Right cardiac atrium (tissue), 5 donors: ENCODE results near the gene VOPP1. TPM values are rescaled to one million over a fixed set of nuclear protein-coding genes. Genes with fewer than 3 reads are reported as not detected.
"Not testable (repeated sequence)": the region's sequence is repeated elsewhere in the genome, so short reads cannot be mapped to it uniquely, and the experiment has no call there.

ENCODE experiments used
- ATAC-seq, 2 donors: fragments of 200-7000 bp; cut with Tn5 transposase; one replicate each; pipeline versions ENCODE4 v1.8.0 to v1.9.1; 2020; ENCODE audit warnings: moderate library complexity in 2 of 2, mild to moderate bottlenecking in 1 of 2
- DNase-seq, 3 donors: peaks; one replicate each; pipeline ENCODE4 v3.0.0-alpha.2; 2020
- H3K27ac ChIP-seq: one replicate; pipeline ENCODE4 v1.5.1; 2013; ENCODE audit warnings: mild to moderate bottlenecking, low read length, control low read depth, moderate library complexity
- H3K27me3 ChIP-seq: one replicate; pipeline ENCODE4 v1.6.1; 2013; ENCODE audit not compliant: control insufficient read depth, insufficient read depth
- H3K4me1 ChIP-seq: one replicate; pipeline ENCODE4 v1.6.1; 2013; ENCODE audit warnings: low read length; ENCODE audit not compliant: control insufficient read depth, insufficient read depth
- H3K4me3 ChIP-seq: one replicate; pipeline ENCODE4 v1.5.1; 2013; ENCODE audit warnings: low read length, control low read depth
- H3K9me3 ChIP-seq: one replicate; pipeline ENCODE4 v1.6.1; 2013; ENCODE audit warnings: low read length; ENCODE audit not compliant: control insufficient read depth
- WGBS: extraction: QIAGEN DNeasy Blood & Tissue Kit; methylation state at CpG from one replicate; pipeline ENCODE4 v1.1.7; 2013; 5-methylcytosine and 5-hydroxymethylcytosine counted together
- intact Hi-C, 4 donors: fragments of 100-400 bp; cut with DNase I; formaldehyde crosslinking; loops; one replicate each; pipeline versions ENCODE4 v1.11.0 to v1.14.0; 2022 to 2023
- polyA plus RNA-seq: library from polyadenylated mRNA; stranded (reverse); fragments of 200-250 nt; gene quantifications from one replicate; pipeline ENCODE4 v1.2.3, GENCODE V29; 2013
- total RNA-seq, 4 donors: library from RNA; stranded (reverse); fragmentation: NEBNext Ultra II Directional; extraction: Animal tissue kit (Norgen Biotek cat#: 25700); gene quantifications; one replicate each; pipeline ENCODE4 v1.2.1, GENCODE V29; 2021
- donor health status: healthy with polysubstance abuse.
- donor health status: DM: no; HTN: yes; CAD: no.
- donor health status: DM: no; HTN: no; CAD: no.
- donor health status: DM: no; HTN: yes; CAD: no; lungs with severe emphysema.
- donor health status: DM: yes; HTN: yes; CAD: no.

Gene VOPP1
- total and polyA plus RNA-seq, 5 donors: 12.7 to 21.8 (median 20.7) TPM

DNA sequence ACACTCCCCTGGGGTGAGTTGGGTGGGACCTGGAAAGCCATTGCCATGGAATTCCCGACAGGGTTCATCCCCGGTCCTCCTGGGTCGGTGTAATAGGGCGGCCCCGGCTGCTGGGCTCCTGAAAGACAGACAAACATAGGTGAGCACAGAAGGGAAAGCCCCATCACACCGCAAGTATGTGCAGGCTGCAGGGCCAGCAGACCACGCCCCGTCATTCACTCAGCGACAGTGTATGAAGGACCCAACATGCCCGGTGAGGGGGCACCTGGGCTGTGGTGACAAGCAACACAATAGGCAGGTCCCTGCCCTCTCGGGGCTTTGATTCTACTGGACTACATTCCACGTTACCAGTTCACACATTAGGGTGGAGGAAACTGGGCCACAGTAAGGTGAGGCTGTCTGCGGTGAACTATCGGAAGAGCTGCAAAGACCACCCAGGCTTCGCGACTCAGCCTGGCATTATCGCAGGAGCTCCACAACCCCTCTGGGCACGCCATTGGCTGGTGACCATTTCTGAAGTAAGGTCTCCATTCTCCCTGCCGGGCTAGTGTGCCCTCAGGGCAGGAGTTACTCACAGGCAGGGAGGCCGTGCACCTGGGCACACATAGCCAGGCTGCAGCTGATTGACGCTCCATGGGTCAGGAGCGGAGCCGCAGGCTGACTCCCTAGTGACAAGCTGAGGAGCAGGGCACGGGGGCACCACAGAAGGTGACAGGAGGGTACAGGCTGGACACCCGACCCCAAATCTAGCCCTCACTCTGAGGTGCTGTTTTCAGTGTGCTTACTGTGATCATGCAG lies 99.2 kb downstream of the VOPP1 start:
- H3K4me1 ChIP-seq: no peaks in the 10 kb centered on the region
- no peak for ATAC-seq
- WGBS: 93% methylated on average over 25 of the region's 25 CpGs

DNA sequence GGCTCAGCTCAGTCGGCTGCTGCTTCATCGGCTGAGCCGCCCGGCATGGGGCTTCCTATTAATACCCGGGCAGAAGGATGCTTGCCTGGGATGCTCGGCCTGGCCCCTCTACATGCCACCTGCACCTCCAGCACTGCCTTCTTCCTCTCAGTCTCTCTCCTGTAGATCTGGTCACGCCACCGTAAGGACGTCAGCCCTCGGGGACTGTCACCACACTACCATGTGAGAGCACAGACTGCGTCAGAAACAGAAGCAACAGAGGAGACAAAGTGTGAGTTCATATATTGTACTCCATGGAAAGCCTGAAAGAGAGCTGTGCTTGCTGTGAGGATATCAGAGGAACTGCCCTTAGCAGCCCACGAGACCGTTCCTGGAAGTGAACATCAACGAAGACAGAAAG lies 99.9 kb downstream of the VOPP1 start:
- 97% methylated on average over 6 of the region's 14 CpGs for WGBS
- H3K27ac ChIP-seq, H3K4me3 ChIP-seq, DNase-seq, H3K4me1 ChIP-seq, intact Hi-C loops, H3K9me3 ChIP-seq, H3K27me3 ChIP-seq, ATAC-seq: not testable (repeated sequence)

More for the DNA sequence above, 99.2 kb downstream of the VOPP1 start:
- Histone ChIP-seq H3K27ac (no peak overlapping the region), H3K4me3 (no peak overlapping the region), H3K9me3 (no peaks in the 10 kb centered on the region), H3K27me3 (no peaks in the 10 kb centered on the region)
- intact Hi-C loops: no loop called here
- peak in 1 of 3 donors; percentile 32 for DNase-seq

DNA sequence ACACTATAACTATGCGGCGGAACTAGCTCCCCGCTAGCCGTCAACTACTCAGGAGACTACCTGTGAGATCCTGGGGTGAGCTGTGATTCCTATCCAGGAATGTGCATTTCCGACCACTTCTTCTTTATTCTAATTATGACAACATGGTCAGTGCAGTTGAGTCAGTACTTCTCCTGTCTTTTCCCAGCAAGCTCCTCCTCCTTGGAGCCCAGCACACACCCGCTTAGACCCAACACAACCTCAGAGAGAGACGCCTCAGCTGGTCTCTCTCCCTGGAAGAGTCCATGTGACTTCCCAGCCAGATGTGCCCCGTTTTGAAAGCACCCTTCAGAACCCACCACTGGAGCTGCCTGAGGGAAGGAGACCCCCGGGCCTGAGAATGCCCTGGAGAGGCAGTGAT lies 100.7 kb downstream of the VOPP1 start:
- H3K4me3 ChIP-seq, H3K4me1 ChIP-seq, H3K27me3 ChIP-seq, DNase-seq, H3K9me3 ChIP-seq, intact Hi-C loops, ATAC-seq, H3K27ac ChIP-seq: not testable (repeated sequence)
- WGBS: 94% methylated on average over 6 of the region's 9 CpGs

DNA sequence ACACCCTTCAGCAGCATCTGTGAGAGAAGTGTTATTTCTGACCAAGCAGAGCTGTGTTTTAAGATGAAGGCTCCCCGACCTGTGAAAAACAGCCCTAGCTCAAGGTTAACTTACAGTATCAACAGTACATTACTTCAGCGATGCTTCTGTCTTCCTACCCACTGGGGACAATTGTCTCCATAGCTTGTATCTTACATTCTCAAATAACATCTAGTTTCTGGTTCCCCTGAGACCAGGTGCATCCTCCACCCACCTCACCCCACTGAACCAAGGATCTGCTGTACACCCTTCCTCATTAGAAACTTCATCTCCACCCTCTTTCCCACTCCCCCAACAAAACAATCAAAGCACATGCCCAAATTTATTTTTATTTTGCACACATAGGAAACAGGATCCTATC lies 102.0 kb downstream of the VOPP1 start:
- H3K4me3 ChIP-seq: no peak overlapping the region
- no peaks in the 10 kb centered on the region for H3K4me1 ChIP-seq
- DNase-seq: no peak
- 76% methylated on average over 2 of the region's 2 CpGs for WGBS
- ATAC-seq: no peak
- H3K27ac ChIP-seq: no peak overlapping the region
- H3K27me3 ChIP-seq: no peaks in the 10 kb centered on the region
- intact Hi-C loops: no loop called here
- H3K9me3 ChIP-seq: no peaks in the 10 kb centered on the region

DNA sequence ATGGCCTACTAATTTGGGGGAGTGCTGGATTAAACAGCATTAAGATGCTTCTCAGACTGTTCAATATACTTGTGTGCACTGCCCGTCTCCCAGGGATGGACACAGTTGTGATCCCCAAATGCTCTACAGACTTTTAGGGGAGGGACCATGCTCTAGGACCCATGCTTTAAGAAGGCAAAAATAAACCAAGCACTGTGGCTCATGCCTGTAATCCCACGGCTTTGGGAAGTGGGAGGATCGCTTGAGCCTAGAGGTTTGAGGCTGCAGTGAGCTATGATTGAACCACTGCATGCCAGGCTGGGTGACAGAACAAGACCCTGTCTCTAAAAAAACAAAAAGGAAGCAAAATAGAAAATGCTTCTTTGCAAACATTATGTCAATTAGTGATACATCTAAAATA lies 102.6 kb downstream of the VOPP1 start:
- no peak for DNase-seq
- H3K27ac ChIP-seq: no peak overlapping the region

DNA sequence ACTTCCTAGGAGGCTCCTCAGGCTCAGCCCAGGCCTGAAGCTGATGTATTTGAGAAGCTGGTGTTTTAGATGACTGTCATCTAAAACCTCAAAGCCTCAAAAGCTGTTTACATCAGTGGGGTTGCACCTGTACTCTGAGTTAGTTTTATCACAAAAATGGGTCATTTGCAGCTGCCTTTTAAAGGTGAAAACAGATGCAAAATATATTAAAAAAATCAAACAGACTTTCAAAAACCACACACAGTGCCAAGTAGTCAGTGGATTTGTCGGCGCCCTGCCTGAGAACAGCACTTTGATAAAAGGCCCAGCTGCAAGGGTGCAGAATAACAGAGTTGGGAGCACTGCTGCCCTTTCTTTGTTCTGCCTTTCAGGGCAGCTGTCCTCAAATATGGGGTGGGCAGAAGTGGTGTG lies 103.0 kb downstream of the VOPP1 start:
- no peaks in the 10 kb centered on the region for H3K9me3 ChIP-seq
- H3K4me3 ChIP-seq: no peak overlapping the region
- no peaks in the 10 kb centered on the region for H3K27me3 ChIP-seq
- H3K27ac ChIP-seq: no peak overlapping the region
- intact Hi-C loops: no loop called here
- DNase-seq (no peak), ATAC-seq (no peak)
- WGBS: 68% methylated on average over 2 of the region's 2 CpGs
- no peaks in the 10 kb centered on the region for H3K4me1 ChIP-seq

More for the DNA sequence above, 102.6 kb downstream of the VOPP1 start:
- H3K4me3 ChIP-seq: no peak overlapping the region
- intact Hi-C loops: no loop called here
- no peak for ATAC-seq
- no peaks in the 10 kb centered on the region for H3K9me3 ChIP-seq
- H3K27me3 ChIP-seq: no peaks in the 10 kb centered on the region
- H3K4me1 ChIP-seq: no peaks in the 10 kb centered on the region
- WGBS: 75% methylated on average over 3 of the region's 3 CpGs

DNA sequence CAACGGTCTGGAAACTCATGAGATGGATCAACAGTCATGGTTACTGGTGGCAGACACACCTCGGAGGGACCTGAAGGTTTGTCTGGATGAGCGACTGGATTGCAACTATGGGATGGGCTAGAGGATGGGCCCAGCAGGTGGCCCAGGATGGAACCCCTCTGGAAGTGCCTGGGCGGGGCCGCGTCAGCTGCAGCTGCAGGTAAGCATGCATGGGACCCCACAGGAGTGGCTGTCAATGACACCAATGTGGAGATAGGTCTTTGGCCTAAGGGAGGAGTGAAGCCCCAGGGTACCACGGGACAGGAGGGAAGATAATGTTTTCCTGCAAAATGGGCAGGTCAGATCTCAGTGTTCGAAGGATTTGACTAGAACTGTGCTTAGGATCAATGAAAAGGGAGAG lies 103.8 kb downstream of the VOPP1 start:
- no peak overlapping the region for H3K27ac ChIP-seq
- DNase-seq (peak in 1 of 3 donors; percentile 43), ATAC-seq (no peak)
- H3K9me3 ChIP-seq: no peaks in the 10 kb centered on the region
- no peaks in the 10 kb centered on the region for H3K4me1 ChIP-seq
- H3K4me3 ChIP-seq: no peak overlapping the region
- WGBS: 97% methylated on average over 8 of the region's 8 CpGs
- intact Hi-C loops: no loop called here
- no peaks in the 10 kb centered on the region for H3K27me3 ChIP-seq

DNA sequence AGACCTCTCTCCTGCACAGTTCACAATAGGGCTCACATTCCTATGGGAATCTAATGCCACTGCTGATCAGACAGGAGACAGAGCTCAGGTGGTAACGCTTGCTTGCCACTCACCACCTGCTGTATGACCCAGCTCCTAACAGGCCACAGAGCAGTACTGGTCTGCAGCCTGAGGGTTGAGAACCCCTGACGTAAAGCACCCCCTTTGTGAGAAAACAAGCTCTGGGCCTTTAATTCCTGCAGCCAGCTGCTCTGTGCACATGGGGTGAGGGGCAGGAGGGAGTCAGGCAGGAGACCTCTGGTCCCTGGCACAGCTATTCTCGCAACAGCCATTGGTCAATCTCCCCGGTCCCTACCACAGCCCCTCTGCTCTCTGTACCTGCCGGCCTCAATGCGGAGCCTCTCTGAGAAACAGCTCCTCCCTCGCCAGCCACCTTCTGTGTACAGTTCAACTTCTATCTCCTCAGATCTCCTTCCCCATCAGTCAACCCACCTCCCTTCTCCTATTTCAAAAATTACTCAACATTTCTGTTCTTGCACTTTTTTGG lies 105.2 kb downstream of the VOPP1 start:
- no peaks in the 10 kb centered on the region for H3K27me3 ChIP-seq
- intact Hi-C loops: no loop called here
- H3K27ac ChIP-seq: no peak overlapping the region
- WGBS: 96% methylated on average over 7 of the region's 7 CpGs
- no peaks in the 10 kb centered on the region for H3K9me3 ChIP-seq
- no peak overlapping the region for H3K4me3 ChIP-seq
- DNase-seq: no peak
- no peak for ATAC-seq
- H3K4me1 ChIP-seq: no peaks in the 10 kb centered on the region

DNA sequence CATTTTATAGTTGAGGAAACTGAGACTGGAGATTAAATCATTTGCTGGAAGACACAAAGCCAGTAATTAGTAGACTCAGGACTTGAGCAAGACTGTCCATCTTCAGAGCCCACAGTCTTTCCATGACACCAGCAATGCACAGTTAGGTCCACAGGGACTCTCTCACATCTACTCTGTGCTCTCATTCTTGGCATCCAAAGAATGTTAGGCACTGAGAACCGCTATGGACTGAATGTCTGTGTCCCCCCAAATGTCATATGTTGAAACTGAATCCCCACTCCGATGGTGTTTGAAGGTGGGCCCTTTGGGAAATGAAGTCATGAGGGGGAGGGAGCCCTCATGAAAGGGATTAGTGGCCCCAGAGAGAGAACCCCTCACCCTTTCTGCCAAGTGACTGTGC lies 106.6 kb downstream of the VOPP1 start:
- intact Hi-C loops: no loop called here
- Histone ChIP-seq H3K27ac (no peak overlapping the region), H3K4me3 (no peak overlapping the region), H3K9me3 (no peaks in the 10 kb centered on the region), H3K4me1 (no peaks in the 10 kb centered on the region), H3K27me3 (no peaks in the 10 kb centered on the region)
- DNase-seq (no peak), ATAC-seq (no peak)
- 84% methylated on average over 2 of the region's 2 CpGs for WGBS

DNA sequence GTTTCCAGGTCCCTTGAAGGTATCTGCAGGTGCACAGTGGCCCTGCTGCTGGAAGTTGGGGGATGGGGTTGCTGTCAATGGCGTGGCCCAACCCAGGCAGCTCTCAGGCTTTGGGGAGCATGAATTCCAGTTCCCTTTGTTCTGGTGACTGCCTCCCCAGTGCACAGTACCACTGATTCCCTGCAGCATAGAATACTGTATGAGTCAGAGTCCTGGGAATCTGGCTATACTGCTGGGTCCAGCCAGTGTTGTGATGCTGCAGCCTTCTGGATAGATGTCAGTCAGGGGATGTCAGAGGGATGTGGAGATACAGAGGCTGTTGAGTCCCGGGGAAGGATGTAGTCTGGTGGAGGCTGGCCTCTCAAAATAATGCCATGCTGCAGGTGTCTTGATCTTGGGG lies 107.9 kb downstream of the VOPP1 start:
- Histone ChIP-seq H3K9me3 (no peaks in the 10 kb centered on the region), H3K27ac (no peak overlapping the region), H3K4me1 (no peaks in the 10 kb centered on the region), H3K4me3 (no peak overlapping the region), H3K27me3 (no peaks in the 10 kb centered on the region)
- no peak for ATAC-seq
- intact Hi-C loops: no loop called here
- no peak for DNase-seq
- 99% methylated on average over 2 of the region's 2 CpGs for WGBS

DNA sequence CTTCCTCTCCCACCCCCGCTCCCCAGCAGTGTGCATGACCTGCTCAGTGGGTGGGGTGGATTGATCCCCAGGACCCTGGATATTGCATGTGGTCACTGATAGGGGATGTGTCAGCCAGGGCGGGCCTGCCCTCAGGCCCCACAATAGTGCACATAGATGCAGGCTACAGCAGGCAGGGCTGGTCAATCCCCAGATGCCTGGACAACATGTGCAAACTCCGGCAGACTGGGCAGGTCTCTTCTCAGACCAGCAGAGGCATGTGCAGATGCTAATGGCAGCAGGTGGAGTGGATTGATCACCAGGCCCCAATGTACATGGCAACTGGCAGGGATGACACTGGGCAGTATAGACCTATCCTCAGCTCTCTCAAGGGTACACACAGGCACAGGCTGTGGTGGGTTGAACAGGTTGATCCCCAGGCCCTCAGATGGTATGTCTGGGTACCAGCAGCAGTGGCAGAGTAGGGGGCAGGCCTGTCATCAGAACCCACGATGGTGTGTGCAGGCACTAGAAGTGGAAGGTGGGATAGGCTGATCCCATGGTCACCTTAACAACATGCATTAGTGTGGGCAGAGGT lies 108.5 kb downstream of the VOPP1 start:
- ATAC-seq: no peak
- no peak for DNase-seq
- Histone ChIP-seq H3K27ac (no peak overlapping the region), H3K27me3 (no peaks in the 10 kb centered on the region), H3K4me1 (no peaks in the 10 kb centered on the region), H3K4me3 (no peak overlapping the region), H3K9me3 (no peaks in the 10 kb centered on the region)
- intact Hi-C loops: no loop called here
- WGBS: 97% methylated on average over 4 of the region's 4 CpGs
